ENCODE data around the gene SYT15. TPM values are rescaled to one million over a fixed set of nuclear protein-coding genes. Genes with fewer than 3 reads are reported as not detected.
"Not testable (repeated sequence)": the region's sequence is repeated elsewhere in the genome, so short reads cannot be mapped to it uniquely, and the experiment has no call there.

Gene SYT15
- under 1 TPM; 0.32 to 0.80 (median 0.39) TPM for total RNA-seq

DNA sequence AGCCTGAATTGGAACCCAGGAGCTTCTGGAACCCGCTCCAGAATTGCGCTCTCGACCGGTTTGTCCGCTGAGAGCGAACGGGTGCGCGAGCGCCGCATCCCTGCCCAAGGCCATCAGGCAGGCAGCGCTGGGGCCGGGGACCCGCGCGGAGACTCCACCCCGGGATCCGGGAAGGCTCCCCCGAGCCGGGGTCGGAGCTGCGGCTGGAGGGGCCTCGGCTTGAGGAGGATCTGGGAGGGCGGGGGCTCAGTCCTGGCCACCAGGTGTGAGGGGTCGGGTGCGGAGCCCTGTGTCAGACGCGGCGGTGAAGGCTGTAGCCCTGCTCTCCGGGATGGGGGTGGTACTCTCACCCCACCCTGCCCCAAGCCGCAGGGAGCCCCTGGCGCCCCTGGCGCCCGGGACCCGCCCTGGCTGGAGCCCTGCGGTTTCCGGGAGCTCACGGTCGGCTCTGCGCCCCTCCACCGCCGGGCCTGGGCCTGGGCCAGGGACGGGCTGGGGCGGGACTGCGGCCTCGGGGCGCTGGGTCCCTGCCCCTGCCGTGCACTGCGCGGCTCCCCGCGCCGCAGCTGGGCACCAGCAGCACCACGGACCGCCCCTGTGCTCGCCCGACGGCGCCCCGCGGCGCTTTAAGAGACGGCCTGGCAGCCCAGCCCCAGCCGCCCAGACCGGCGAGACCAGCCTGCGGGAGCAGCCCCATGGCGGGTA lies at the start of gene SYT15:
TSS of gene SYT15 (plus strand) at position 655 of the 705 bp plus-strand sequence. CDS start at position 696, 41 bp downstream.
- WGBS, 2 donors (ENCODE audit: low coverage in 1 of 2) = no CpG with 5 or more reads among the region's 68 CpGs
- H3K9me3 ChIP-seq; DNase-seq; intact Hi-C loops (cut with DNase I; ENCODE audit: low total_unique reads); H3K36me3 ChIP-seq; H3K27me3 ChIP-seq; H3K27ac ChIP-seq; H3K4me1 ChIP-seq; in situ Hi-C loops (cut with MboI; ENCODE audit: low pct_ligation_motif_present in 1 of 4, low pct_unique_long_range_greater_than_20kb in 1 of 4, low sequenced_read_pairs in 3 of 4): not testable (repeated sequence)
- peak within 1 kb of the TSS in 1 of 4 donors; percentile 25 for H3K4me3 ChIP-seq

- DNase-seq = peak; percentile 4
- H3K36me3 ChIP-seq; H3K4me1 ChIP-seq; in situ Hi-C loops (cut with MboI; ENCODE audit: low pct_ligation_motif_present in 1 of 4, low pct_unique_long_range_greater_than_20kb in 1 of 4, low sequenced_read_pairs in 3 of 4); H3K27ac ChIP-seq; H3K9me3 ChIP-seq; intact Hi-C loops (cut with DNase I; ENCODE audit: low total_unique reads); H3K27me3 ChIP-seq; H3K4me3 ChIP-seq: not testable (repeated sequence)
- 88 to 90% methylated on average over 7 of the region's 7 CpGs for WGBS, 2 donors (ENCODE audit: low coverage in 1 of 2)
Observed at GRCh38 chr10:46529742-46530141, 49.2 kb upstream of the SYT15 start.

GRCh38 chr10:46530249-46531186 lies 48.4 kb upstream of the SYT15 start:
- no peaks in the 10 kb centered on the region for H3K4me1 ChIP-seq
- H3K4me3 ChIP-seq = no peak overlapping the region
- no peaks in the 10 kb centered on the region for H3K27me3 ChIP-seq
- peak; percentile 5 for DNase-seq
- H3K9me3 ChIP-seq = no peaks in the 10 kb centered on the region
- no peak overlapping the region for H3K27ac ChIP-seq
- intact Hi-C loops (cut with DNase I; ENCODE audit: low total_unique reads) (no loop called here), in situ Hi-C loops (cut with MboI; ENCODE audit: low pct_ligation_motif_present in 1 of 4, low pct_unique_long_range_greater_than_20kb in 1 of 4, low sequenced_read_pairs in 3 of 4) (no loop called here)
- TF ChIP-seq CTCF (IDR thresholded peaks at IDR 0.05) = no peak
- TF ChIP-seq POLR2A (IDR thresholded peaks at IDR 0.05) = no peak
- no peak for TF ChIP-seq POLR2AphosphoS5 (IDR thresholded peaks at IDR 0.05)
- no peak for TF ChIP-seq EP300 (IDR thresholded peaks at IDR 0.05; ENCODE audit: low read depth)
- 88 to 89% methylated on average over 18 of the region's 18 CpGs for WGBS, 2 donors (ENCODE audit: low coverage in 1 of 2)
- no peaks in the 10 kb centered on the region for H3K36me3 ChIP-seq

- H3K4me1 ChIP-seq; in situ Hi-C loops (cut with MboI; ENCODE audit: low pct_ligation_motif_present in 1 of 4, low pct_unique_long_range_greater_than_20kb in 1 of 4, low sequenced_read_pairs in 3 of 4); H3K27me3 ChIP-seq; H3K9me3 ChIP-seq; H3K4me3 ChIP-seq; H3K36me3 ChIP-seq; H3K27ac ChIP-seq; intact Hi-C loops (cut with DNase I; ENCODE audit: low total_unique reads); DNase-seq: not testable (repeated sequence)
- 40 to 66% methylated on average over 1 of the region's 1 CpG for WGBS, 2 donors (ENCODE audit: low coverage in 1 of 2)
Observed at GRCh38 chr10:46532256-46532655, 46.7 kb upstream of the SYT15 start.

GRCh38 chr10:46534828-46535524 lies 44.0 kb upstream of the SYT15 start:
- H3K4me1 ChIP-seq = peaks cover 6 to 15% (median 10%) of the 10 kb centered on the region in 4 donors
- no peaks in the 10 kb centered on the region for H3K9me3 ChIP-seq
- H3K36me3 ChIP-seq = no peaks in the 10 kb centered on the region
- H3K4me3 ChIP-seq = no peak overlapping the region
- no peak overlapping the region for H3K27ac ChIP-seq
- WGBS, 2 donors (ENCODE audit: low coverage in 1 of 2) = 78 to 94% methylated on average over 6 of the region's 6 CpGs
- TF ChIP-seq POLR2A (IDR thresholded peaks at IDR 0.05) = no peak
- no peak for TF ChIP-seq EP300 (IDR thresholded peaks at IDR 0.05; ENCODE audit: low read depth)
- no peak for TF ChIP-seq CTCF (IDR thresholded peaks at IDR 0.05)
- TF ChIP-seq POLR2AphosphoS5 (IDR thresholded peaks at IDR 0.05) = no peak
- intact Hi-C loops (cut with DNase I; ENCODE audit: low total_unique reads) (no loop called here), in situ Hi-C loops (cut with MboI; ENCODE audit: low pct_ligation_motif_present in 1 of 4, low pct_unique_long_range_greater_than_20kb in 1 of 4, low sequenced_read_pairs in 3 of 4) (no loop called here)
- DNase-seq = peak; percentile 5
- peaks cover 2% of the 10 kb centered on the region for H3K27me3 ChIP-seq
